Right renal cortex interstitium (tissue), 3 donors: ENCODE measurements around the gene ATF6. TPM values are rescaled to one million over a fixed set of nuclear protein-coding genes. Genes with fewer than 3 reads are reported as not detected.
"Not testable (repeated sequence)": the region's sequence is repeated elsewhere in the genome, so short reads cannot be mapped to it uniquely, and the experiment has no call there.

Experiments
- DNase-seq, 3 donors: peaks; one replicate each; pipeline ENCODE4 v3.0.0-alpha.2; 2013; ENCODE audit warnings: low read depth in 3 of 3, low spot score in 2 of 3
- polyA plus RNA-seq, 3 donors: library from polyadenylated mRNA; unstranded; fragments of 120-200 nt; gene quantifications; one replicate each; pipeline ENCODE4 v1.2.1, GENCODE V29; 2013; ENCODE audit not compliant: insufficient read length in 3 of 3

ATF6 gene
- polyA plus RNA-seq, 3 donors = 34.2 to 36.0 (median 35.0) TPM

DNA sequence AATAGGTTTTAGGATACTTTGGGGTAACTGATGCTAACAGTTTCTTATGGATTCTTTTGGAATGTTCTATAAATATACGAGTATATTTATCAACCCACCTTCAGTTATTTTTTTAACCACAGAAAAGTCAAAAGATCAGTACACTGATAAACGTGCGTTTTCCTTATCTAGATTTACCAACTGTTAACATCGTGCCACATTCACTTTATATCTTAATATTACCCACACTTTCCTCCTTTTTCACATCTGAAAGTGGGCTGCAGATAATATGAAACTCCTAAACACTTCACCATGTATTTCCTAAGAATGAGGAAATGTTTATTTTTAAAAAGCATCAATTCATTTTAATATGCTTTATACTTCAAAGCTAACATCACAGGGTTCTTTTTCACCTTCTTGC, 7.7 kb downstream of the ATF6 start:
- no peak for DNase-seq

DNA sequence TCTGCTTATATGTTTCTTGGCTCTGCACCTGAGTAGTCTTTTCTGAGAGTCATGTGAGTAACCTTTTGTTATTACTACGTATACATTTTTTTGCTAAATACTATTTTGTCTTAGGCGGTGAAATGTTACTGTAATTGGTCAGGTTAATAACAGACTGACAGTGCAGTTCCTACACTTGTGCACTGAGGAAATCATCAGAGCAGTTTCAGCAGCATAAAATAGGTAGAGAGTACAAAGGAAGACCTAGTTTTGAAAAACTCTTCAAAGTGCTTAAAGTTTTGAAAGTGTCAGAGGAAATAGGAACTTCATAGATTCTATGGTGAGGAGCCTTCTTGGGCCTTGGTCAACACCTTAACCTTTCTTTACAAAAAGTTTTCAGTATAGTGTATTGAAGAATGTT, 11.1 kb downstream of the ATF6 start:
- no peak for DNase-seq

DNA sequence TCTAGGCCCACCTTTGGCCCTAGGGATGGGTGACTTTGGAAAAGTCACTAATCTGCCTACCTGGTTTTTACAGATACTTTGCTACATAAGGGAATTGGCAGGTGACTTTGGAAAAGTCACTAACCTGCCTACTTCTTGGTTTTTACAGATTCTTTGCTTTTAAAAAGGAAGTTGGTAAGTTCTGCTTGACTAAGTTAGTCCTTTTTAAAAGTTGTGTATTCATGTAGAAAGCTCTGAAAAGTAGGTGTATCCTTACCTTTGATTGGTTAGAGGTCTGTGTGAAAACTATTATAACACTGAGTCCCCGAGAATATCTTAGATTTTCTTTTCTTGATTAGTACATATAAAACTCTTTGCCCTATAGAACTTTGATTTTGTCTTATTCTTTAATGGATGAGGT, 12.4 kb downstream of the ATF6 start:
- DNase-seq = no peak

DNA sequence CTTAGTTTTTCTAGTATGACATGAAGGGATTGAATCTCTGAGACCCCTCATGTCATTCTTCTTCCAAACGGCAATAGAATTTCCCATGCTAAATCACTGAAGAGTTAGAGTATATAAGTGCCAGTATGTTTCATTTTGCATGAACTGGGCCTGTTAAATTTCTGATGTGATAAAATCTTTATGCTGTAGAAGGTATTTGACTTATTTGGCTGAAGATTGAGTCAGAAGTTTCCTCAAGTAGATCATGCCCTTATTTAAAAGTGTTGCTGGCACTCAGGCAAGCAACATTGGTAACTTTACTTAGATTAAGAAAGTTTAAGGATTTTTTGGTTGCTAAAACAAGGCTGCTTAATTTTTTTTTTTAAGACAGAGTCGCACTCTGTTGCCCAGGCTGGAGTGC, 13.3 kb downstream of the ATF6 start:
- DNase-seq = no peak

DNA sequence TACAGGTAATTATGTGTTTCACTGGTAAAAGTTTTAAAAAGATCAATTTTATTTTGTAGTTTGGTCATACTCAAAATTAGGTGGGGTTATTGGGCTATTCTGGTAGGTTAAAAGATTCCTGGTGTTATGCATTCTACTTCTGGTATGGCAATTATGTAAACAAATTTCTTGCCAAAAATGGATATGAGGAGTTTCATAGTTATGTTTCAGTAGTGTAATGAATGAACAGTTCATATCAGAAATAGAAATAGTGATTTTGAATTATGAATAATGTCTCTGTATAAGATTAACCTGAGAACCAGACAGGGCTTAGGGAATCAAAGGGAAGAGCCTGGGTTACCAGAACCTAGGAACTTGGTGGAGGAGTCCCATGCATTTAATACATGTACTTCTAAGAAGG, 15.9 kb downstream of the ATF6 start:
- no peak for DNase-seq

DNA sequence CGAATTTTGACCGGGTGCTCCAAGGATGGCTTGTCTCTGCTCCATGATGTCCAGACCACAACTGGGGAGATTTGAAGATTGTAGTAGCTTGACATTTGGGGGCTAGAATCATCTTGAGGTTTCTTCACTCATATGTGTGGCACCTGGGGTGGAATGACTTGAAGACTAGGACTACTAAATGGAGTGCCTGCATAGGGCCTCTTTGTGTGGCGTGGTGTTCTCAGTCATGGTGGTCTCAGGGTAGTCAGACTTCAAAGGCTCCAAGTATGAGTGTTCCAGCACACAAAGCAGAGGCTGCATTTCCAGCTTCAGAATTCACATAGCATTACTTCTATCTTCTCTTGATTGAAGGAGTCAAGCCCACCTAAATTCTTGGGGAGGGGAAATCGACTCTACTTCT, 16.8 kb downstream of the ATF6 start:
- no peak for DNase-seq

DNA sequence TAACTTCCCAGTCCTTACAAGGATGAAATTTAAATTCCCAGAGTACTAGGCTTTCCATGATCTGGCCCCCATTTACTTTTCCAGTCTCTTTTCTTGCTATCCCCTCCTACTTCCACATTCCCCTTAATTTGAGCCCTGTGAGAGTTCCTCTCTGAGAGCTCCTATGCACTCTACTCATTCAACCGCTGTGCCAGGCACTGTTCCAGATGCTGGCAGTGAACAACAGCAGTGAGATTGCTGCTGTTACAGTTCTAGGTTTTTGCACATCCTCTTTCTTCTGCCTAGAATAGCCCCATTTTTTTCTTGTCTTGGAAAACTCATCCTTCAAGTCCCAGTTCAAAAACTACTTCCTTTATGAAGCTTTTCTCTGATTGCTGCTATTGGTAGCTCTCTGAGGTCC, 18.8 kb downstream of the ATF6 start:
- no peak for DNase-seq

DNA sequence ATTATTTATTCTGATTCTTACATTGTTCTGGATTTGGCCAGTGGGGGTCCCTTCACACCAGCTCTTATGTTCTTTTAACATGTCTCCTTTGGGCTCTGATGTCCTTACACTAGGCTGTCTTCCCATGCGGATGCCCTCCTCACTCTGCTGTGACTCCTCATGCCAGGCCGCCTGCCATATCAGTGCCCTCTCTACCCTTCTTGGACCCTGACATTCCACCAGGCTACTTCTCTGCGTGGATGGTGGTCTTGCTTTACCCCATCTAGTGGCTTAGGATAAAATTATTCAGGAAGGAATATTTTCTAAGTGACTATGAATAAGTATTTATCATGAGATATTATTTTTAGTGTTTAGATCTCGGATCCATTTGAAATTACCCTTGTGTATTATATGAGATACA, 21.2 kb downstream of the ATF6 start:
- no peak for DNase-seq

DNA sequence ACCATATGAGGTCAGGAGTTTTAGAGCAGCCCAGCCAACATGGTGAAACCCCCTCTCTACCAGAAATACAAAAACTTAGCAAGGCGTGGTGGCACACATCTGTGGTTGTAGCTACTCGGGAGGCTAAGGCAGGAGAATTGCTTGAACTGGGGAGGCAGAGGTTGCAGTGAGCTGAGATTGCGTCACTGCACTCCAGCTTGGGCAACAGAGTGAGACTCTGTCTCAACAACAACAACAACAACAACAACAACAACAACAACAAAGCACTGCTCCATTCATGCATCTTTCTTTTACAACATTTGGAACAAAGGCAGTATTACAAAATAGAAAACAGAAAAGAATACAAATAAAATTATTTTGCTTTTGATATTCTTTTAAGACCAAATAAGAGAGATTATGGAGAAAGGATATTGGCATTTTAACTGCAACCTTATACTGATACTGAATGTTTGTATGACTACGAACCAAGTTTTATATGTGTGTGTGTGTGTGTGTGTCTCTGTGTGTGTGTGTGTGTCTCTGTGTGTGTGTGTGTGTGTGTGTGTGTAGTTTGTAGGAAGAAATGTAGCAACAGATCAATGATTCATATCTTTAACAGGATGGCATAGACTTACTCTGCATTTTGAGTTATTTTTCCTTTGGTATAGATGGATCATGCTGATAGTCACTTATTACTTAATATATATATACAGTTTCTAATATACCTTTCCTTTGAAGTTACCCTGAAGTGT, 24.6 kb downstream of the ATF6 start:
- no peak for DNase-seq

DNA sequence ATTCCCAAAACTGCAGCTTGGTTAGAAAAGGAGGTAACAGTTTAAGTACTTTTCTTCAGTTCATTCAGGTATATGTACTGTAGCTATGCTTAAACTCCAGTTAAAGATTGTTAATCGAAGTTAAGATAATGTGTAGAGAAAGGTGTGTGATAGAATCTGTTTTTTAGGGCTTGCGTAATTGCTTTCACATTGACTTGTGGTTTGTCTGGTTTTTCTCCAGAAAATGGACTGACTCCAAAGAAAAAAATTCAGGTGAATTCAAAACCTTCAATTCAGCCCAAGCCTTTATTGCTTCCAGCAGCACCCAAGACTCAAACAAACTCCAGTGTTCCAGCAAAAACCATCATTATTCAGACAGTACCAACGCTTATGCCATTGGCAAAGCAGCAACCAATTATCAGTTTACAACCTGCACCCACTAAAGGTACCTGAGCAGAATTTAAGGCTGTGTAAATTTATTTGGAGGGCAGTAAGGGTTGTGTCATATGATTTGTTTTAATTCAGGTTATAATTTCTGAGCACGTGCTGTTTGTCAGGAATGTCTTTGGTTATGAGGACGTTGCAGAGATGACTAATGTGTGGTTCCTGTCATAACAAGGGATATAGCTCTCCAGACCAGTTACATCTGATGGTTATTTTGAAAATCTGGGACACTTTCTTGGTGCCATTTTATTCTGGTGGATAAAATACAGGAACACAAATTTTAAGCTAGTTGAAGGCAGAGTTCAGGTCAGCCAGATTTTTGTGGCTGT, 26.0 kb downstream of the ATF6 start:
- DNase-seq = no peak

DNA sequence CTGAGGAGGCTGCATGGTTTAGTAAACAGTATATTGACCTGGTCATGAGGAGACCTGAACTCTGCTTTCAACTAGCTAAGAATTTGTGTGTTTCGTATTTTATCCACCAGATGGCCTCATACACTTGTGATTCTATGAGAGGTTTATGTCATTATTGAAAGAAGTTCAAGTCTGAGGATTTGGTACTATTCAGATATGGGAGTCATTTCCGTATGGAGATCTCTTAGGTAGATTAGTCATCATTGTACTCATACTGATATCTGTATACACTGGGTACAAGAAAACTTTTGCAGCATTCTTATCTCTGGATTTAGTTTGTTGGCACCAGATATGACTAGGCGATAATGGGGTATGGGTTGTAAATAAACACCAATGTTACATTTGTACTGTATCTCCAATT, 26.6 kb downstream of the ATF6 start:
- DNase-seq = peak; percentile 25 to 34 (median 27)

DNA sequence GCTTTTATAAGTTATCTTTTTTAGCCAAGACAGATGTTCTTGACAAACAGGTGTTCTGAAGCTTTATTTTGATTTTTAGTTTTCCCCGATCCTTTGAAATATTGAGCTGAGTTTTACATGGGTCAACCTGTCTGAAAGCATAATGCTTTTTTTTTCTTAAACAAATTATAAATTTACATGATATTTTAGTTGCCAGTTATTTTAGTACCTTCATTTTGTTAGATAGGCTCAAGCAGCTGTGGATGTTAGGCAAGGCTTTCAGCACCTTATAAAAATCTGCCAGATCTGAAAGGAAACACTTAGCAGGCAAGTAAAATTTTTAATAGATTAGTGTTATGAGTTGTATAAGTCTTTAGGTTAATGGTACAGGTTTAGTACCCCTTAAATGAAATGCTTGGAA, 33.7 kb downstream of the ATF6 start:
- no peak for DNase-seq

DNA sequence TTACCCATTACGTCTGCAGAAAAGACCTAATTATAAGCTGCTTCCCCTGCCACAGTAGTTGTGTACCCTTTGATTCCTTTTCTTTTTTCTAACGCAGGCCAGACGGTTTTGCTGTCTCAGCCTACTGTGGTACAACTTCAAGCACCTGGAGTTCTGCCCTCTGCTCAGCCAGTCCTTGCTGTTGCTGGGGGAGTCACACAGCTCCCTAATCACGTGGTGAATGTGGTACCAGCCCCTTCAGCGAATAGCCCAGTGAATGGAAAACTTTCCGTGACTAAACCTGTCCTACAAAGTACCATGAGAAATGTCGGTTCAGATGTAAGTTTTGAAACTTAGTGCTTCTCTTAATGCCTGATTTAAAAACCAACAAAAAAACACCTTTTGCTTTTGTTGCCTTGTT, 35.8 kb downstream of the ATF6 start:
- DNase-seq = no peak

DNA sequence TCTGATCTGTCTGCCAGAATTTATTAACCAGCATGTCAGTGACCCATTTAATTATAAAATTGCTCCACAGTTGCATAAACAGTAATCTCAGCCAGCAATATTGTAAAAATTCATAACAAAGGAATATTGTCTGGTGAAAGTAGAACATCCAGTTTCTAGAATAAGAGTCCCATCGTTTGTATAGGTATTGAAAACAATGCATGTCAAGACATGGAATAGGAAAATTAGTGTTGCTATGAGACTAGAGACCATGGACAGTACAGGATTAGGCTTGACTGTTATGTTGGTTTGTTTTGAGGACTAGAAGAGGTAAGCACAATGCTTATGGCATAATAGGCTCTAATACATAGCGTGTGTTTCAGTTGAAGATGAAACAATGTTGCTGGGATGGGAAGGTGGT, 37.1 kb downstream of the ATF6 start:
- no peak for DNase-seq

DNA sequence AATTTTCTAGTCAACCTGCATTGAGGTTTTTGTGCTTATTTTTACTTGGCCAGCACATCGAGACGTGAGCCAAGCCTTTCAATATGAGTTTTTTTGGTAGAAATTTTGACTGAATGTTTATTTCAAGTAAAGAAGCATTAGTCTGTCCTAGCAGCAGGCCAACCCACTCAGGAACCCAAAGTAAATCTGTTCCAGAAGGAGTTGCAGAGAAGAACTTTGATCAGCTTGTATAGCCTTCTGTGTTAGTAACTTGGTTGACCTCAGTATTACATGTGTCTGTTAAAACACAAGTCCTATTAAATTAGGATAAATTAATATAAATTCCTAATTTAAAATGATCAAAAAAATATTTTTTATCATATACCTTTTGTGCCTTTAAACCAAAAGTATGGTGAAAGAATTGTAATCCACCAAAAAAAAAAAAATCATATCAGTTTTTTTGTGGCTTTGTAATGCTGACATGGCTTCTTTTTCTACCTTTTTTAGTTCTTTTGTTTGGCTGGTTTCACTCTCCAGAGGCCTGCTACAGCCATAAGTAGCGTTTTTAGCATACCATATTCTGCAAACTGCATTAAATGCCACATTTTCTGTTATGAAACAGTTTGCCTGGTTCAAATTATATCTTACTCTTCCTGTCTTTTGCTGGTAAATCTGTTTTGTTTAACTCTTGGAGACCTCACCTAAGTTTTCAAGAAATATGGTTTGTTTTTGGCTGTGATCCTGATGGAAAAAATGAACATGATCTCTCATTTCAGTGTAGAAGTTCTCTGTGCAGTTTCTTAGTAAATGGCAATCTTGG, 39.5 kb downstream of the ATF6 start:
- DNase-seq = no peak

DNA sequence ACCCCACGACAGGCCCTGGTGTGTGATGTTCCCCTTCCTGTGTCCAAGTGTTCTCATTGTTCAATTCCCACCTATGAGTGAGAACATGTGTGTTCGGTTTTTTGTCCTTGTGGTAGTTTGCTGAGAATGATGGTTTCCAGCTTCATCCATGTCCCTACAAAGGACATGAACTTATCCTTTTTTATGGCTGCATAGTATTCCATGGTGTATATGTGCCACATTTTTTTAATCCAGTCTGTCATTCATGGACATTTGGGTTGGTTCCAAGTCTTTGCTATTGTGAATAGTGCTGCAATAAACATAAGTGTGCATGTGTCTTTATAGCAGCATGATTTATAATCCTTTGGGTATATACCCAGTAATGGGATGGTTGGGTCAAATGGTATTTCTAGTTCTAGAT, 43.1 kb downstream of the ATF6 start:
- not testable (repeated sequence) for DNase-seq

DNA sequence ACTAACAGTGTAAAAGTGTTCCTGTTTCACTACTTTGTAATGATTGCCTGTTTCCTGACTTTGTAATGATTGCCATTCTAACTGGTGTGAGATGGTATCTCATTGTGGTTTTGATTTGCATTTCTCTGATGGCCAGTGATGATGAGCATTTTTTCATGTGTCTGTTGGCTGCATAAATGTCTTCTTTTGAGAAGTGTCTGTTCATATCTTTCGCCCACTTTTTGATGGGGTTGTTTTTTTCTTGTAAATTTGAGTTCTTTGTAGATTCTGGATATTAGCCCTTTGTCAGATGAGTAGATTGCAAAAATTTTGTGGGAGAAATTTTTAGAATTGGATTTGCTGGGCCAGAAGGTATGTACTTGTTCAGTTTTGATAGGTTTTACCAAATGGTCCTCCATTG, 43.5 kb downstream of the ATF6 start:
- DNase-seq = not testable (repeated sequence)

DNA sequence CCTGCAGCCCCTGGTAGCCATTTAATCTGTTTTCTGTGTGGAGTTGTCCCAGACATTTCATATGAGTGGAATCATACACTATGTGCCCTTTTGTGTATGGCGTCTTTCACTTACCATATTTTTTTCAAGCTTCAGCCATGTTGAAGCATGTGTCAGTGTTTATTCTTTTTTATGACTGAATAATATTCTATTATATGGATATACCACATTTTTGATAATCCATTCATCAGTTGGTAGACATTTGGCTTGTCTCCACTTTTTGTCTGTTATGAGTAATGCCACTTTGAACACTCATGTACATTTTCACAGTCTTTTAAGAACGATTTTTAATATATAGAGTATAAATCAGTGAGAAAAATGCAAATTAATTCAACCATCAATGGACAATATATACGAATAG, 44.7 kb downstream of the ATF6 start:
- DNase-seq = no peak

DNA sequence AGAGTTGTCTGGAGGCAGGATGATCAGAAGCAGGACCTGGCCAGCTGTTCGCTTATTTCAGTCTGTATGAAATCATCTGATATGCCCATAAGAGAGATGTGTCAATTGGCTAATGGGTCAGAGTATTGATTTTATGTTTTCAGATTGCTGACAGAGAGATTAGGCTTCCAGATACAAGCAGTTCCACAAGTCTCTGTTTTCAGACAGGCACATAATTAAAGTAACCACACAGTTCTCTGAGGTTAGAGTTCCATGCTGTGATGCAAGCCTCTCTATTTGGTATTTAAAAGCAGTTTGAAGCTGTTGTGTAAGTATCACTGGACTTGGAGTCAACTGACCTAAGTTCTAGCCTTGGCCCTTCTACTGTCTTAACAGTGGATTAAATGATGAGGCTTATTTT, 50.1 kb downstream of the ATF6 start:
- DNase-seq = no peak

DNA sequence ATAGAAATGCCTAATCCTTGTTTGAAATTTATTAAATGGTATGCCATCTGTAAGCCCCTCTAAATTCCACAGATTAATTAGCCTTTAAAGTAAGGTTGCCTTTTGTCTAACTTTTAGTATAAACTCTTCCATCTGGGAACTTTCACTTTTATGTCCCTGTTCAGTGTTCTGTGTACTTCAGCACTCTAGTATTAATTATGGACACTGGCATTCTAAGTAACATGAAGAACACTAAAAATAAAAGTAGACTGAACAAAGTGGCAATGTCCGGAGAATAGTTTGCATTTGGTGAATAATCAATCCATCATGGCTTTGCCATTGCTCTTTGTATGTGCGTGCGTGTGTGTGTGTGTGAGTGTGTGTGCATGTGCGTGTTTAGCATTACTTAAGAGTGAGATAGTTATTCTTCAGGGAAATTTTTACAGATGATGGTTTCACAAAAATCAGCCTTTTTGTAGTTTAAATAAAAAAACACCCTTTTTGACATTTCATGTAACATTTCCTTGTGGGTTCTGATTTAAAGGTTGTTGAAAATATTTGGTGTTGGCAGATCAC, 51.1 kb downstream of the ATF6 start:
- DNase-seq = peak in 1 of 3 donors; percentile 5

DNA sequence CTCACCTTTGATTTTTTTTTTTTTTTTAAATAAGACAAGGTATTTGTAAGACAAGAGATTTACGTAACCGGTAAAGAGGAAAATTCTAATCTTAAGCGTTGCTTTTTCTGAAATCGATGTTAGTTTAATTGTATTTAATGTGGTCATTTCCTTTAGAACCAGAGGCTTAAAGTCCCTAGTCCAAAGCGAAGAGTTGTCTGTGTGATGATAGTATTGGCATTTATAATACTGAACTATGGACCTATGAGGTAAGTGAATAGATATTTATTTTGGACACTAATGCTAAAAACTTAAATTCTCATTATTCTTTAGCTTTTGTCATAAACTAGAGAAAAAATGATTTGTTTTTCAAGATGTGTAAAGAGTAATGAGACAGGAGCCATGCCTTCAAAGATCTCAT, 54.8 kb downstream of the ATF6 start:
- no peak for DNase-seq
